Activated gamma-delta T cell treated with anti-CD3 and anti-CD28 coated beads, Interleukin-2, amount 50 U/mL, for 16 hours (primary cell): ENCODE data around the gene DQX1.
"Not testable (repeated sequence)": the region's sequence is repeated elsewhere in the genome, so short reads cannot be mapped to it uniquely, and the experiment has no call there.

Source experiments
- DNase-seq: peaks from one replicate; pipeline ENCODE4 v3.0.0-alpha.2; 2020; ENCODE audit warnings: low read depth

Gene DQX1, protein sequence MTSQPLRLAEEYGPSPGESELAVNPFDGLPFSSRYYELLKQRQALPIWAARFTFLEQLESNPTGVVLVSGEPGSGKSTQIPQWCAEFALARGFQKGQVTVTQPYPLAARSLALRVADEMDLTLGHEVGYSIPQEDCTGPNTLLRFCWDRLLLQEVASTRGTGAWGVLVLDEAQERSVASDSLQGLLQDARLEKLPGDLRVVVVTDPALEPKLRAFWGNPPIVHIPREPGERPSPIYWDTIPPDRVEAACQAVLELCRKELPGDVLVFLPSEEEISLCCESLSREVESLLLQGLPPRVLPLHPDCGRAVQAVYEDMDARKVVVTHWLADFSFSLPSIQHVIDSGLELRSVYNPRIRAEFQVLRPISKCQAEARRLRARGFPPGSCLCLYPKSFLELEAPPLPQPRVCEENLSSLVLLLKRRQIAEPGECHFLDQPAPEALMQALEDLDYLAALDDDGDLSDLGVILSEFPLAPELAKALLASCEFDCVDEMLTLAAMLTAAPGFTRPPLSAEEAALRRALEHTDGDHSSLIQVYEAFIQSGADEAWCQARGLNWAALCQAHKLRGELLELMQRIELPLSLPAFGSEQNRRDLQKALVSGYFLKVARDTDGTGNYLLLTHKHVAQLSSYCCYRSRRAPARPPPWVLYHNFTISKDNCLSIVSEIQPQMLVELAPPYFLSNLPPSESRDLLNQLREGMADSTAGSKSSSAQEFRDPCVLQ

DNA sequence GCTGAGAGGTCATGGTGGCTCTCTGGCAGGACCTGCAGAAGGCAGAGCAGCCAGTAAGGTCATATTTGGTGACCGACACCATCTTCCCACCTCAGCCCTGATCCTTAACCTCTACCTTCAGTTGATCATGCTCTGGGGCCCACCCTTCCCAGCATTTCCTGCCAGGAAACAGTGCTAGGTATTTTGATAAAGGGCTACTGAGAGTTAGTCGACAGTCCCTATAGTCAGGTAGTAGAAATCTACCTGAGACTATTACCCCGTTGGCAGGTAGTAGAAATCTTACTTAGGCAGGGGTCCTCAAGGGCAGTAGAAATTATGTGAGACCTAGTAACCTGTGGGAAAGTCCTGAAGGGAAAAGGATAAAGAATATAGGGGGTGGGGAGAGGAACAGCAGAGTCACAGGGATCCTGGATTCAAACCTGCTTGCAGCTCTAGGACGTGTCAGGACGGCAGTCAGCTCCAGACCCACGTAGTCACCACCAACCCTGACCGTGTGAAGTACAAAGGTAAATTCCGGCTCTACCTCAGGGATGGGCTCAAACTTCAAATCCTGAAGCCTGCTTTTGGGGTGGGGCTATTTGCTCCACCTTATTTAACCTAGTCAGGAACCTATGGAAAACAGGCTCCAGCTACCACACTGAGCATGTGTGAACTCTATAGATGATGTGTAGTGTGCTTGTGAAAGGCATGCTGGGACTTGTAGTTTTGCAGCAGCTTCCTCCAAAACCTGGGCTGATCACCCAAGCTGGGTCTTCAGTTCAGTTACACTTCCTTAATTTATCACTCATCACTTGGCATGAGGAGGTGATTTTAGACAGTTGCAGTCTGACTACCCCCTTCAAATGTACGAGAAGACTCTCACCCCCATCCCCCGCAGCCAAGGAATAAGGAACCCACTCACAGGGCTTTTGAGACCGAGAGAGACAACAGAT is at the start of gene DQX1:
TSS of gene DQX1 (minus strand) at position 515 of the 932 bp plus-strand sequence. CDS start at position 13, 502 bp downstream.
- DNase-seq: no peak

DNA sequence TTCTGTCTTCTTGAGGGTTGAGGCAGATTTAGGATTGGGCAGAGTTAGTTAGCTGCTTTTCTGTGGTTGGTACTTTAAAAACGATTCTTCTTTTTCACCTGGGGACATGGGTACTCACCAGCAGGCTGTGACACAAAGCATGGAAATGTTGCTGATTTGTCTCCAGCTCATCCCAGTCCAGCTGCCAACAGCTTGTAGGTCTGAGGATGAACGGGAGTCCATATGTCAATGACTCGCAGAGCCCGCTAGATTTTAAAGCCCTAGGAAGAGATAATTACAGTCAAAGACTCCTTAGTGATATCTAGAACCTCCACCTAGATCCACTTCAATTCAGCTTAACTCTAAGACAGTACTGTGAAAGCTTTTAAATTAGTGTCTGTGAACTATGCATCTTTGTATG is 49.3 kb upstream of the DQX1 start:
- DNase-seq: no peak

DNA sequence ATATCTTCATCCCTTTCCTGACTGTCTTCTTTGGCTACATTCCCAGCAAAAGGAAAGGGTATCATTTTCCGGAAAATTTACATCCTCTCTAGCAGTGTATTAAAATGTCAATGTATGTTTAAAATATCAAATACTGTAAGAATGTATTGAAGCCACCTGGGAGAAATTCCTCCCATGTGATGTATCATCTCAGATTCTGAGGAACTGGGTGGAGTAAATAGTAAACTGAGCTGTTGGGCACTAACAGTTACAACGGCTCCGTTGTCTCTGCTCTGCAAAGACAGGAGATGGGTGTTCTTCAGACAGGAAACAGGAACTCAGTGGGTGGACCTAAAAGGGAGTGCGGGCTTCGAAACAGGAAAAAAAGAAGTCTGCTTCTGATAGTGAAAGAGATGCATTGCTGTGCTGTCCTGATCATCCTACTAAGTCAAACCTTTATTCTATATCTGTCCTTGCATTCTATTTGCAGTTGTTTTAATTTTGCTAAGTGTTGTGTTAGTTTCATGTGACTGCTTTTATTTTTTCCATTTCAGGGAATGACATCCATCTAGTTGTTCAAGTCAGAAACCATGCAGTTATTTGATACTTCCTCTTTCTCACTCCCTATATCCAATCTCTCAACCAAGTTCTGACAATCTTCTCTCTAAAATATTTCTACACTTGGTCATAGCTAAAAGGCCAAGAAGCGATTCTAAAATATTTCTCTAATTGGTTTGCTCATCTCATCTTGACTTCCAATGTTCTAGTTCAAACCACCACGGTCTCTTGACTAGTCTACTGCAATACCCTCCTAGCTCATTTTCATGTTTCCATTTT is 47.9 kb upstream of the DQX1 start:
- no peak for DNase-seq

DNA sequence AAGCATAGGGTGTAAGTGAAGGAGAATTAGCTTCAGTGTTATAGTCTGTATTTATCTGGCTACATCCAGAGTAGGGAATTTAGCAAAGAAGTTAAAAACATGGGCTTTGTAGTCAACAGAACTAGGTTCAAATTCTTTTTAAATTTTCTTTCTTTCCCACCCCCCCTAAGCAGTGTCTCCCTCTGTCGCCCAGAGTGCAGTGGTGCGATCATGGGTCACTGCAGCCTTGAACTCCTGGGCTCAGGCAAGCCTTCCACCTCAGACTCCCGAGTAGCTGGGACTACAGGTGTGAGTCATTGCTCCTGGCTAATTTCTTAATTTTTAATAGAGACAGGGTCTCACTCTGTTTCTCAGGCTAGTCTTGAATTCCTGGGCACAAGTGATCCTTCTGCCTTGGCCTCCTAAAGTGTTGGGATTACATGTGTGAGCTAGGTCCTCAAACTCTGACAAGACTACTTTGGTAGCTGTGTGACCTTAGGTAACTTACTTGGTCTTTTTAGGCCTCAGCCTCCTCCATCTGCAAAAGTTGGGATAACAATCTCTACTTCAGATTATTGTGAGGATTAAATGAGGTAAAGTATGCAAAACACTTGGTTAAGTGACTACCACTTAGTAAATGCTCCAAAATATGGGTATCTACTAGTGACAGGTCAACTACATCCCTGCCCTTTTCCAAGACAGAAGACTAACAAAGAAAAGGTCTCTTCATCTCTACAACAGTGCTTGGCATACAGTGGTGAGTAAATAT is 46.3 kb upstream of the DQX1 start:
- no peak for DNase-seq

DNA sequence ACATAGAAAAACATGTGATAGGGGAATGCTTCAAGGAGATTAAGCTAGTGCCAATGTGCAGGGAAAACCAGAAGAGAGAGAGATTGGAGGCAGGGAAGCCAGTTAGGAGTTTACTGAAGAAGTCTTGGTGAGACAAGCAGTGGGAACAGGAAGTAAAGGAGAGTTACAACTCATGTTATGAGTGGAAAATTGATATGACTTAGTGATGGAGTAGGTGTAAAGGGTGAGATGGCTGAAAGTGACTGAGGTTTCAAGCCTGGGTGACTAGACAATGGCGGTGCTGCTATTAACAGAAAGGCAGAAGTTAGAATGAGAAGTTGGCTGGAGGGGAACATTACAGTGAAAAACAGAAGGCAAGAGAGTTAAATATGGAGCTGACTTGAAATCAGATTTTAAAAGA is 45.0 kb upstream of the DQX1 start:
- DNase-seq: no peak

DNA sequence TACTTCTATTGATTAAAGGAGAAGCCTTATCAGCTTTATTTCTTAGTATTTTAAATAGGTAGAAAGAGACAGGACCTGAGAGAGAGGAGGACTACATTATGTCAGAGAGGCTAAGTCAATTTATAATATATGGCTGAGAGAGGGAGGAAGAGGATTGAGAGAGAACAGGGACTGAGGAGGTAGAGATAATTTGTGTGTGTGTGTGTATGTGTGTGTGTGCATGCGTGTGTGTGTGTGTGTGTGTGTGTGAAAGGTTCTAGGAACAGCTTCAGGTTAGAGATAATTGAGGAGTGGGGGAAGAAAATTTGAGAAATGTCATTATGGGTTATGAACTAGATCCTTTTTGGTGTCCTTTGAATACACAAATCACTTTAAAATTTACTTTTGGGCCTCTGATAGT is 43.7 kb upstream of the DQX1 start:
- DNase-seq: no peak

DNA sequence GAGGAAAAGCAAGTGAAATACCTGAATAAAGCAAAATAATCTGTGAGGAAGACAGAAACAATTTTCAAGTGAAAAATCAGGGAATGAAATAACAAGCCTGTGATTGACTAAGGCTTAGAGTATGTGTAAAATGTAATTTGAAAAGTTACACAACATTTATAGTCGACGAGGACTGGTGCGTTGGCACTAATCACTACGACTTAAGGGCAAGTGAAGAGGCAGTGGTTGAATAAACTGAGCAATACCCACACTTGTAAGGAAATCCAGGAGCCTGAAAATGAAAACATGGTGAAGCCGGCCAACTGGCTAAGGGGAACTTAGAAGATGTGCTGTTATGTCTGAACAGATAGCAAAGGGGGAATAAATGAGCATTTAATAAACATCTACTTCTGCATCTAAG is 41.9 kb upstream of the DQX1 start:
- DNase-seq: no peak

DNA sequence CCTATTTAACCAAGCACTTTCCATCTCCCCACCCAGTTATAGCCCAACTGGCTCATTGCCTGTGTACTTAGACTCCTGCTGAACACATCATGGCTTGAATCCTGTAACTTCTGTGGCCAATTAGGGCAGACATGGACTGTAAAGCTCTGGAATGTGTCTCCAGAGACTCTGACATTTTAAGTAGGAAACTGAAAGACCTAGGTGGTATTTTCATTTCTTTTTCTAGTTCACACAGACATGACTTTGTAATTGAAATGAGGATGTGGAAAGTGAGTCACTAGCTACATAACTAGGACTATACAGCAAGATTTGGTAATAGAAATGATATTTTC is 40.7 kb upstream of the DQX1 start:
- no peak for DNase-seq

DNA sequence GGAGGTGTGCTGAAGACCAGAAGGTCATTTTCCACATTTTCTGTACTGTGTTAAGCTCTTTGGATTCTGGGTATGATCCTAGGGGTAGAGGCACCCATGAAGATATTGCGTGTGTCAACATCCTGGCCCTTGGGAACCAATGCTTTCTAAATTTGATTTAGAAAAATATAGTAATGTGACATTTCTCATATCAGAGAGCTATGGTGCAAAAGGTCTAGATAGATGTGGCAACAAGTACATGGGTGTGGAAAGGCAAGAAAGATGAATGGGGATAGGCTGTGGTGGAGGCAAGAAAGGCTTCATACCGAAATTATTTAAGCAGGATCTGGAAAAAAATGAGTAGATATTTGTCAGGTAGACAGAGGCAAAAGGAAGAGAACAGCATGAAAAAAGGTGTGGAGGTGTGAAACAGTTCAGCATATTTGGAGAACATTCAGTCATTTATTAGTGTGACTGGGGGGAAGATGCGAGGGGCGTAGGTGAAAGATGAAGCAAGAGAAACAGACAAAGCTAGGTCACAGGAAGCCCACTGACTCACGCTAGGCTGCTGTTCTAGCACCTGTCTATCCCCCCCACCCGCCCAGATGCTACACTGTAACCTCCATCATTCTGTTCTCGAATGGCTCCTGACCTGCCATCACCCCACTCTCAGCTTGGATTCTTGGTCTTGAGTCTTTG is 40.2 kb upstream of the DQX1 start:
- DNase-seq: no peak

DNA sequence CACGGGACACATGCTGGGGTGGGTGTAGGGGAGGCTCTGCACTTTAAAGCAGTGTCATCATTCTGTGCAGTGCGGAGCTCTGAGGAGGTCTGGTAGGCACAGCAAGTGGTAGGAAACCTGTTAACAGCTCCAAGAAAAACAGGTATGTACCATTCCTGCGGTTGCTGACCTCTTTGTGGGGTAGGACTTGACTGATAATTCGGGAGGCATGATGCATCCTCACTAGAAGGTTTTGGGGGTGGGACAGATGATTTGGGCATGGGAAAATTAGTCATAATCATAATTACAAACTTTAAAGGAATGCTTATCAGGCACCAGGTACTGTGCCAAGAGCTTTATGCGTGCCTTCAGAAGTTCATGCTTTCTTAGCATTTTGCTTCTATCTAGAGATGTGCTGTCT is 38.2 kb upstream of the DQX1 start:
- no peak for DNase-seq

DNA sequence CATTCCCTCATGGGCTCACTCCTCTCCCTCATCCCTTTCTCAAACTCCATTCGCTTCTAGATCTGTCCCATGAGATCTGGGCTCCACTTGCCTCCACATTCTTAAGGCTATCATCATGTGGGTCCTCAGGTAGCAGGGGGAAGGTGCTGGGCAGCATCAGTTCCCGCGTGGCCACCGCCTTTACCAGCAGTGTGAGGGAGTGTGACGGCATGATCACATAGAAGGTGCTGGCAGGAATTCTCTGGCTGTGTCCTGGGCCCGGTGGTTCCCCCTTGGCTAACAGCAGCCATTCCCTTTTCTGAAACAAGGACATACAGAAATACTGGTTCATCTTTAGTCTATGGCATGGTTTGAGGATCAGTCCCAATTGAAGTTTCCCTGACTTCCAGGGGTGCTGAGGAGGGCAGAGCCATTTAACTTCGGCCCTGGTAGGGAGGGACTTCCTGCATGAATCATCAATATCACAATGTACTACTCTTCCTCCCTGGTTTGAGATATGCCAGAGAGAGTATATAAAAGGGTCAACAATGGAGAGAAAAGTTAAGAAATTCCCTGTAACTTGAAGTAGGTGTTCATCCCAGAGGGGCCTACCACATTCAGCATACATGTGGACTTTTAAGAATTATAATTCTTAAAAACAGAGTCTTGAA is 36.2 kb upstream of the DQX1 start:
- no peak for DNase-seq

DNA sequence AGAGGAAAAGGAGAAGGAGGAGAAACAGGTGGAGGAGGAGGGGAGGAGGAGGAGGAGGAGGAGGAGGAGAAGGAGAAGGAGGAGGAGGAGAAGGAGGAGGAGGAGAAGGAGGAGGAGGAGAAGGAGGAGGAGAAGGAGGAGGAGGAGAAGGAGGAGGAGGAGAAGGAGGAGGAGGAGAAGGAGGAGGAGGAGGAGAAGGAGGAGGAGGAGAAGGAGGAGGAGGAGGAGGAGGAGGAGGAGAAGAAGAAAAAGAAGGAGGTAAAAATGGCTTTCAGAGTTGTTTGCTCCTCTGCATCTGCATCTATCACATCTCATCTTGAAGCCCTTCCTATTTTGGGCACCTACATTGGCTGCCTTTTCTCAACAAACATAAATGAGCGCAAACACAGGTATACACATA is 35.0 kb upstream of the DQX1 start:
- DNase-seq: not testable (repeated sequence)

DNA sequence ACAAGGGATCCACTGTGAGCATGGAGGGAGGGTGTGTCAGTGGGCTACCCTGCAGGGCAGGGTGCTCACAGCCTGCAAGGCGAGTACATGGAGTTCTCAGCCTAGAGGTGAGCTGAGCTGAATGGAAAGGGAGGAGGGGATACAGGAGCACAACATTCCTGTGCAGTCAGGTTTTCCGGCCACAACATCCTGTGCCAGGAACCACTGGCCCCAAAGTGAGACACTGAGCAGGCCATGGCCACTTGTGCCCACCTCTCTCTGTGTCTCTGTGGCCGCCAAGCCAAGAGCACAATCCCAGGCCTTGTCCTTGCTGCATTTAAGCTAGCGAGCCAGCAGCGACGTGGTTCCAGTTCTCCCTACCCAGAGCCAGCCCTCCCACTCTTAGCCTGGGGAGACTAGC is 34.6 kb upstream of the DQX1 start:
- DNase-seq: no peak

DNA sequence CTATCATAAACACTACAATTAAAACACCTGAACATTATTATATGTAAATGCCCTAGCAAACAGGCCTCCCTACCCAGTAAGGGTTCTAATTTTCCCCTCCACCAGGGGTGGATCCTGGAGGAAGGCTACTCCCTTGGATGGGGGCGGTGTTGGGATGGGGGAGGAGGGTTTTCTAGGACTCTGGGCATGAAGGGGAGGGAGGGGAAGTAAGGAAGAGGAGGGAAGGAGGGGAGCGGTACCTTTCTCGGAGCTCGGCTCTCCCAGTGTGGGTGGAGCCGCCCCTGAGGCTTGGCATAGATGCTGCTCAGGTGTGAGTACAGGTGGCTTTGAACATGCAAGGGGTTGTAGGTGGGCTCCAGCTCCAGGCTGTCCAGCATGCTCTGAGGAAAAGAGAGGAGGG is 33.9 kb upstream of the DQX1 start:
- DNase-seq: no peak

DNA sequence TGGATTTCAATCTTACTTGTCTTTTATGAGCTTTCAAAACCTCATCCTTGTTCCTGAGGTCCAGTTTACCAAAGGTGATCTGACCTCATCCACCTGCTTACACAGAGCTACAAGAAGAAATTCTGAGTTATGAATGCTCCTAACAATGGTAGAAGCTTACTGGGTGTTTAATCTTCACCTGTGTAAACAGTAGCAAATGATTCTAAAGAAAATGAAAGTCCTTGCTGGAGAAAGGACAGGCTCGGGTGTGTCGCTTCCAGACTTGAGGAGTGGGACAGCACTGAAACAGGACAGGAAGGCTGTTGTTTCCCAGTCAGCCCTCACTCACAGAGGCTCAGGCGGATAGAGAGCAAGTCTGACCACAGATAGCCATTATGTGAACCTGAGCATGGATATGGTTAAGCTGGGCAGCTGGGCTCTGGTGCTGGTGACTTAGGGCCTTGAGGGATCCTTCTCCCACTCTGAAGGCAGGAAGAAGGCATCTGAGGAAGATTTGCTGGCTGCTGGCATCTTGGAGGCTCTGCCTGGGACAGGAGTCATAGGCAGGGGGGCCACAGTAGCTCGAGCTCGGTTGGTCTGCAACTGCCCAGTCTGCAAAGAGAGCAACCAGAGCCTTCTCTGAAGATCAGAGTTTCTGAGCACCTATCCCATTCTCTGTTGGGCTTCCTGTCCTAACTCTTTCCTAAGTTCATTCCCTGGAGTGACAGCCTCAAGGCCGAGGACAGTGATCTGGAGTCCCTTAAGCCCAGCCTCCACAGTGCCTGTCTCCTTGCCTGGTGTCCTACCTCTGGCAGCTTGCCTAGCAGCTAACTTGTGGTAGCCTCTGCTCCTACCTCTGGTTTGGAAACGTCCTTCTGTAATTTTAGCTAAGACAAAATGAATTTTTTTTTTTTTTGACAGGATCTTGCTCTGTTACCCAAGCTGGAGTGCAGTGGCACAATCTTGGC is 32.5 kb upstream of the DQX1 start:
- DNase-seq: no peak

DNA sequence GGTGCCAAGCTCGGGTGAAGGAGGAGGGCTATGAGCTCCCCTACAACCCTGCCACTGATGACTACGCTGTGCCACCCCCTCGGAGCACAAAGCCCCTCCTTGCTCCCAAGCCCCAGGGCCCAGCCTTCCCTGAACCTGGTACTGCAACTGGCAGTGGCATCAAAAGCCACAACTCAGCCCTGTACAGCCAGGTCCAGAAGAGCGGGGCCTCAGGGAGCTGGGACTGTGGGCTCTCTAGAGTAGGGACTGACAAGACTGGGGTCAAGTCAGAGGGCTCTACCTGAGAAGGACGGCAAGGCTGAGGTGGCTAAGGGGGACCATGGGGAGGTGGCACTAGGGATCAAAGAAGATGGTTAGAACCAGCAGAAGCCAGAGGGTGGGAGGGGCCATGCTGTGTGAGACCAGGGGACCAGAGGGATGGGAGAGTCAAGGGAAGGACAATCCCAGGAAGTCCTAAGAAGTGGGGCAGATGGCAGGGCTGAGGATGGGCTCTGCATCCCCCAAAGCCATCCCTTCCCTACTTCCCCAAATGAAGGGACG is 30.9 kb upstream of the DQX1 start:
- no peak for DNase-seq

DNA sequence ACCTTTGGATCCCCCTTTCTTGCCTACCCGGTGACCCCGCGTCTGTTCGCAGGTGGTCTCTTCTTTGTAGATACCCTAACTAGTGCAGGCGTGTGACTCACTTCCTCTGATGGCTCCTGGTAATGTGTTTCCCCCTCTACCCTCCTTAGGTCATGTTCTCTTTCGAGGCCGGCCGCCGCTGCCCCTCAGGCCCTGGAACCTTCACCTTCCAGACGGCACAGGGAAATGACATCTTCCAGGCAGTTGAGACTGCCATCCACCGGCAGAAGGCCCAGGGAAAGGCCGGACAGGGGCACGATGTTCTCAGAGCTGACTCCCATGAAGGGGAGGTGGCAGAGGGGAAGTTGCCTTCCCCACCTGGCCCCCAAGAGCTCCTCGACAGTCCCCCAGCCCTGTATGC is 30.1 kb upstream of the DQX1 start:
- no peak for DNase-seq

DNA sequence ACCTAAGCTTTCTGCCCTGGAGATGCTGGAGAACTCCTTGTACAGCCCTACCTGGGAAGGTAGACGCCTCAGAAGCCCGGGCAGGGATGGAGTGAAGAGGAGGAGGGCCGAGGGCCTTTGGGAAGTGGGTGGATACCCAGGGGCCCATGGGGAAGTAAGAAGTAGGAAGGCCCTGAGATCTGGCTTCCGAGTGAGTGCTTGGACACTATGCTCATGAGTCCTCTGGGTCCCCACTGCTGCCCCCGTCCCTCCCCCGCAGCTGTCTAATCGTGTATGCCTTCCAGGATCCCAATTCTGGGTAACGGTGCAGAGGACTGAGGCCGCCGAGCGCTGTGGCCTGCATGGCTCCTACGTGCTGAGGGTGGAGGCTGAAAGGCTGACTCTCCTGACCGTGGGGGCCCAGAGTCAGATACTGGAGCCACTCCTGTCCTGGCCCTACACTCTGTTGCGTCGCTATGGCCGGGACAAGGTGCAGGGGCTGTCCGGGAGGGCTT is 29.6 kb upstream of the DQX1 start:
- no peak for DNase-seq
